A549 treated with CORT108297 at 1 μM for 4 hours (cell line): Measurements from ENCODE around the gene CTXN1. TPM values are rescaled to one million over a fixed set of nuclear protein-coding genes. Genes with fewer than 3 reads are reported as not detected.

Experiments
- total RNA-seq: library from RNA; stranded (reverse); fragments of 200-300 nt; extraction: Qiagen RNA extraction; gene quantifications from 5 replicates; pipeline ENCODE4 v1.2.3, GENCODE V29; 2022

The CTXN1 gene
- 8.5 to 24.3 TPM (median 22.2 TPM) in 5 replicates for total RNA-seq

DNA sequence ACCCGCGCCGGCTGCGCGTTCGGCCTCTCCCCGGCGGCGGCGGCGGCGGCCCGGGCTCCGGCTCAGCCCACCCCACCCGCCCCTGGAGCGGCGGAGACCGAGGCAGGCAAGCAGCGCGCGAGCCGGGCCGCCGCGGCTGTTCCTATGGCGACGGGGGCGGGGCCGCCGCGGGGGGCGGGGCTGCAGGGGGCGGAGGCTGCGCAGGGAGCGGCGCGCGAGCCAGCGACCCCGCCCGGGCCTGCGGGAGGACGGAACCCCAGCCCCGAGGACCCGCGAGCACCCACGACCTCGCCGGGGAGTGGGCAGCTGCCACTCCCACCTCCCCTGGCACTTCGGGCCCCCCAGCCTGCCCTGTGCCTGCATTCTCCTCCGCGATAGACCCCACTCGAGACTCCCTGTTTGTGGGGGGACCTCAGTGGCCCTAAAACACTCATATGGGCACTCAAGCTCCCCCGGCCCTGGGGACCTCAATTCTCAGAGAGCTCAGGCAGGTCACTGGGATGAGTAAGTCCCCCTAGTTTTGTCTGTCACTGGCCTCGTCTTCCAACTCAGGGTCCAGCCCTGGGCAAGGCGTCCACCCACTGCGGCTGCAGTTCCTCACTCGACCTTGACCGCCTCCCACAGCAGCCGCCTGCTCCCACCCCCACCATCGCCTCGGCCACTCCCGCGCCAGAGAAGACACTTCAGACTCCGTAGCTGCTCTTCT is at the start of gene CTXN1:
TSS of gene CTXN1 (minus strand) at position 115 of the 706 bp plus-strand sequence. CDS start 597 bp downstream, outside the sequence.

DNA sequence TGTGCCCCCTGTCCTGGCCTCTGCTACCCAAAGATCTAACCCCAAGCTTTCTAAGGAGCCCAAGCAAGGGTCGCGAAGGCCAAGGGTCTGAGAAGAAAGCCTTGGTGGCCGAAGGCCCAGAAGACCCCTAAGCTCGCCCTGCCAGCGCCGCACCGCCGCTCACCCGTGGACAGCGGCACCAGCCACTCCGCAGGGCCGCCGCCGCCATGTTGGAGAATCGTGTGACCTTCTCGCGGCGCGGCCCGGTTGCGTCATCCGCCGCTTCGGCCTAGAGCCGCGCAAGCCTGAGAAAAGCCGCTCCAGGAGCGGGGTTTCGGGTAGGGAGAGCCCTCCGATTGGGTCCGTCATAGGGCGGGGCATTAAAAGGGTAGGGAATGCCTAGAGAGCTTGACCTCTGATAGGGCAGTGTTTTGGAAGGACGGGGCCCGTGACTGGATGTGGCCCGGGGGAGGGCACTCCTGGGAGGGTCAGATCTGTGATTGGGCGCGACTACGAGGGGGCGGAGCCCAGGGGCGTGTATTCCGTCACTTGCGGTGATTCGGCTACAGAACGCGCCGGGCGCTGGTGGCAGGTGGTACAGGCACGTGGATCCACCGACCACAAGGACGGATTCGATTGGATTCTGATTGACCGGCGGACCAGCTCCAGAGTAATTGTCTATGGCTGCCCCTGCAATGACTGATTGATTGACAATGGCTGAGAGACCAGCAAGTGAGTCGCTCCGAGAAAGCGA is 17.7 kb upstream of the CTXN1 start, which contains the start of gene TIMM44:
TSS of gene TIMM44 (minus strand) at position 223 of the 733 bp plus-strand sequence. CDS start at position 208, 15 bp downstream.

DNA sequence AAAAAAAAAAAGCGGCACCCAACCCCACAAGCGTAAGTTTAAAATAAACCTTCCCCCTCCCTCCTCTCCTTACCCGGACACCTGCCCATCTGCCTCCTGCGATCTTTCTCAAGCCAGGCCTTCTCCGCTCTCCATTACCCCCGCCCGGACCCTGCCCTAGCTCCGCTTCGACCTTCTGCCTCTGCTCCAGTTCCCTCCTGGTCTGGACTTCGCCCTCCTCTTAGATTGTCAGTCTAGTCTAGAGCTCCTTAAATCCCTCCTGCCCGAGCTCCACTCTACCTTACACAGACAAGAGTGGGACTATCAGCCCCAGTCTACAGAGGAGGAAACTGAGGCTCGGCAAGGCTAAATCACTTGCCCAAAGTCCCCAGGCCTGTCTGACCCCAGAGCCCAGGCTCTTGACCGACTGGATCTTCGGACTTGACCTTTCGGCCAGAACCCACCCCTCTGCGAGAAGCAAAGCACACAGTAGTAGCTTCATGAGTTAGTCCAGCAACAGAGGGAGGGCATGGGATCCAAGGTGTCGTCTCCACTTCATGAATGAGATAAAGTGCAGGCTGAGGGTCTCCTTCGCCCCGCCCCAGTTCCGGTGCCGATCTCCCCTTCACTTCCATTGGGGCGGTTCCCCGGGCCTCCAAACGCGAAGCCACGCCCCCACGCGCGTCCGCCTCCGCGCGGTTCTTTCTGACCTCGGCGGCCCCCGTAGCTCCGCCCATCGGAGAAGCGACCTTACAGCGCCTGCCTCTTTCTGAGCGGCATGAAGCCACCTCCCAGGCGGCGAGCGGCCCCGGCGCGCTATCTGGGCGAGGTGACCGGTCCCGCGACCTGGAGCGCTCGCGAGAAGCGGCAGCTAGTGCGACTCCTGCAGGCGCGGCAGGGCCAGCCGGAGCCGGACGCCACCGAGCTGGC is 6.1 kb downstream of the CTXN1 start, which contains the start of gene SNAPC2:
TSS of gene SNAPC2 (plus strand) at position 729 of the 909 bp plus-strand sequence. CDS start at position 758, 29 bp downstream.

DNA sequence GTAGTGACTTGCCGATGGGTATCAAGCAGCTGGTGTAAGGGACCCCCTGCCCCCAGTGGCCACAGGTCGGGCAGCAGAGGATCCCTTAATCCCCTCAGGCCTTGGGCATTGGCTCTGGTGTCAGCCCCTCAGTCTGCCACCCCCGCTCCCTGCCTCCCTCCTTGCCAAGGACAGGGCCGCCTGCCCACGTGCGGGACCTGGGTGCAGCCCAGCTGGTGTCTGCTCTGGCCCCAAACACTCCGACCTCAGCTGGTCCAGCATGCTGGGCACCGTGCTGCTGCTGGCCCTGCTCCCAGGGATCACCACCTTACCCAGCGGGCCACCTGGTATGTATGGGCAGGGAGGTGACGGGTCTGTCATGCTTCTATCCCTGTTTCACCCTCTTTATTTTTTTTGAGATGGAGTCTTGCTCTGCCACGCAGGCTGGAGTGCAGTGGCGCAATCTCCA is 11.3 kb downstream of the CTXN1 start, which contains the start of gene TGFBR3L:
TSS of gene TGFBR3L (plus strand) at position 233 of the 448 bp plus-strand sequence.

DNA sequence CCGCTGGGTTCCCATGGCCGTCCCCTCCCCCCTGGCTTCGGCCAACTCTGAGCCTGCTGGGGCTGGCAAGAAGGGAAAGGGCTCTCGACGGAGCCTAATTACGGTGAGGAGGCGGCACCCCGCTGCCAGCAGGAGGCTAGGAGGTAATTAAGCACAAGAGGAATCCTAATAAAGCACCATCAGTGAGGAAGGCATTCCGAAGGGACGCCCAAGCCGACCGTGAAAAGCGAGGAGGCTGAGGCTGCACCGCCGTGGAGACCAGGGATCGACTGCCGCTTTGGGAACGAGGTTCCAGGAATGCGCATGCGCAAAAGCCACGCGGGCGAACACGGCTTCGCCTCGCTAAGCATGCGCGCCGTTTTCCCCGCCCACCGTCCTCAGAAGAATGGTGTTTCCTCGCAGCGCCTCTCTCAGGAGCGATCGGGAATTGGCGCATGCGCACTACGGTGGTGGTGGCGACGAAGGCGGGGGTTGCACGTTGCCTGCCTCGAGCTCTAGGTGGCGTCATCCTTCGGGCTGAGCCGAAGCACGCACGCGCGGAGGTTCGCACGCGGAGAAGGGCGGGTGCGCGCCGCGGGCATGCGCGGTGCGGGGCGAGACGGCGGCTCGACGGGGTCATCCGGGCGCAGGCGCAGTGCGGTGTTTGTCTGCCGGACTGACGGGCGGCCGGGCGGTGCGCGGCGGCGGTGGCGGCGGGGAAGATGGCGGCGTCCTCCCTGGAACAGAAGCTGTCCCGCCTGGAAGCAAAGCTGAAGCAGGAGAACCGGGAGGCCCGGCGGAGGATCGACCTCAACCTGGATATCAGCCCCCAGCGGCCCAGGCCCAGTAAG is 22.5 kb downstream of the CTXN1 start, which contains the start of gene MAP2K7:
TSS of gene MAP2K7 (plus strand) at position 634 of the 830 bp plus-strand sequence. CDS start at position 702, 68 bp downstream.

DNA sequence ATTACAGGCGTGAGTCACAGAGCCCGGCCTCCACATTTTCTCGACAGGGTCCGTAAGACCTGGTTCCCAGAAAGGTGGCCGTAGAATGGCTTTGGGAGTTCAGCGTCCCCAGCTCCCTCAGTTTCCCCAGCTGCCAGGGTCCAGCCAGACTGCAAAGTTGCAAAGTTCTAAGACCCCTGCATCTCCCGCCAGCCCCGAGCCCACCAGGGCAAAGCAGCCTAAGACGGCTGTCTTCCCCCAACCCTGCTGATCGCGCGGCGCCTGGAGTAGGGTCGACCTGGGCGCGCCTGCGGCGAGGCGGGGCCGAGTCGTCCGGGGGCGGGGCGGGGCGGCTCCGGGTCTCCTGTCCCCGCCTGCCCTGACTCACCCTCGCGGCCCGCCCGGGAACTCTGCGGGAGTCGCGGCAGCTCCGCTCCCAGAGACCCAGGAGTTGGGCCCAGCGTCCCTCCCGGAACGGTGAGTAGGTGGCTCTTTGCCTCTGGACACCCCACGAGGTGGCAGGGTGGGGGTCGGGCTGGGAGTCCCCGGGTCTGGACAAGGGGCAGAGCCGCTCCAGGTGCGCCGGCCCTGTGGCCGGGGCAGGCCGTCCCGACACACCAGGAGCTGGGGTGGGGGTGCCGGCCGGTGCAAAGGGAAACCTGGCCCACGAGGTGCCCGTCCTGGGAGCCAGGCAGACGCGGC is 37.6 kb downstream of the CTXN1 start, which contains the start of gene LRRC8E:
TSS of gene LRRC8E (plus strand) at position 366 of the 681 bp plus-strand sequence. CDS start 7,094 bp downstream, outside the sequence.

Other genes with a start within 250 kb of the CTXN1 start
- gene MCEMP1, start 249.0 kb downstream of the CTXN1 start, total RNA-seq, result not detected in 5 replicates
- gene TRAPPC5, start 245.3 kb downstream of the CTXN1 start, total RNA-seq, result 43.7 to 109 TPM (median 104 TPM) in 5 replicates
- not detected in 5 replicates for gene FCER2, start 224.0 kb downstream of the CTXN1 start, total RNA-seq
- gene CLEC4G, start 194.0 kb downstream of the CTXN1 start, total RNA-seq, result not detected in 5 replicates
- not detected in 5 replicates for gene CD209, start 178.6 kb downstream of the CTXN1 start, total RNA-seq
- not detected in 5 replicates for gene CLEC4M, start 162.9 kb downstream of the CTXN1 start, total RNA-seq
- 1.2 to 2.1 TPM (median 1.6 TPM) in 5 replicates for gene EVI5L, start 95.9 kb downstream of the CTXN1 start, total RNA-seq
- gene PRR36, start 51.7 kb downstream of the CTXN1 start, total RNA-seq, result 0.22 to 0.48 TPM (median 0.37 TPM) in 5 replicates
- gene LRRC8E, start 37.6 kb downstream of the CTXN1 start, total RNA-seq, result 4.9 to 7.9 TPM (median 6.4 TPM) in 5 replicates
- 12.3 to 18.3 TPM (median 17.0 TPM) in 5 replicates for gene MAP2K7, start 22.3 kb downstream of the CTXN1 start, total RNA-seq
- 0.73 to 2.3 TPM (median 2.1 TPM) in 5 replicates for gene TGFBR3L, start 11.3 kb downstream of the CTXN1 start, total RNA-seq
- gene SNAPC2, start 5.8 kb downstream of the CTXN1 start, total RNA-seq, result 20.5 to 32.0 TPM (median 30.8 TPM) in 5 replicates
- 26.8 to 32.5 TPM (median 29.3 TPM) in 5 replicates for gene TIMM44, start 17.5 kb upstream of the CTXN1 start, total RNA-seq
- gene ELAVL1, start 79.5 kb upstream of the CTXN1 start, total RNA-seq, result 61.7 to 69.8 TPM (median 66.7 TPM) in 5 replicates
- not detected in 5 replicates for gene CCL25, start 126.6 kb upstream of the CTXN1 start, total RNA-seq
- gene FBN3, start 223.5 kb upstream of the CTXN1 start, total RNA-seq, result 0.01 TPM in 3 of 5 replicates, not detected in the others